ENCODE measurements around the gene BACH1.
A peak's percentile ranks its signal among the peaks of the same experiment; 100 is the strongest.

The BACH1 gene

DNA sequence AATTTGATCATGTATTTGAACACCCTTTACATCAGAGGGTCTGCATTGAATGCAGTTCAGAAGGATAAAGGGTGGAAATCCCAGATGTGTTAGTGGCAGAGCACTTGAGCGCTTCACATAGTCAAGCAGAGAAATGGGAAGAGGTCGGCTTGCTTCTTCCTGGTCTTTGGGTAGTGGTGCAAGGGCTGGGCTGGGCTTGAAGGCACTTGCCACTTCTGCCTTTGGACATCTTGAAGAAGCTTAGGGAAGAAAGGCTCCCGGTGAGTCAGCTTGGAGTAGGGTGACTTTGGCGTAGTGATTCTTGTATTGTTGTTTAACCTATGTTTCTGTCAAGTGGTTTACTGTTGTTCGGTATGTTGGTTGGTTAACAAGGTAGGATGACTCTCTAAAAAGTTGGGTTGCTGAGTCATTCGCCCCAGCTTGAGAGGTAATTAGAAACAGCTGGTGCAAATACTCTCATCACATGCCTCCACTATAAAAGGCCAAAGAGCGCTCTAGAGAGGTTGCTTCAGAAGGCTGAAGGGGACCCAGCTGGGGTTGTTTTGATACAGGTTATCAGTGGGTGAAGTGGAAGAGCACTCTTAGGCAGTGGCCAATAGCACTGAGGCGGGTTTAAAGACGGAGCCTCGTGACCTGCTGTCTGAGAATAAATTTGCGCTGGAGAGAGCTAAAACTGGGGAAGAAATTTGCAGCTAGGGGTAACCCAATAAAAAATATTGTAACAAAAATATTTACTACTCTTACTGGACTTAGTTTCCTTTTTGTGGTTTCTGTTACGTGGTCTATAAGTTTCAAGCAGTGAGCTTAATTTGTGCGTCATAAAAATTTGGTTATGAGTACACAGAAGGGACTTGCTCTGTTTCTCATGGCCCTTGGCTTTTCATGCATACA lies 1.4 kb downstream of the BACH1 start:
- Histone ChIP-seq H3K9me3 (no peaks in the 10 kb centered on the region), H3K4me1 (ENCODE audit: control insufficient read depth in 1 of 2, insufficient read depth in 1 of 2, low read depth in 1 of 2, low read length in 1 of 2) (peaks cover 67 to 68% of the 10 kb centered on the region in 2 experiments), H3K36me3 (no peaks in the 10 kb centered on the region), H3K27ac (peak overlapping the region; percentile 100), H3K27me3 (no peaks in the 10 kb centered on the region), H3K4me3 (ENCODE audit: low read depth in 1 of 2, low read length in 1 of 2) (peak overlapping the region; percentile 92 to 97)
- TF ChIP-seq, protein P1, sequence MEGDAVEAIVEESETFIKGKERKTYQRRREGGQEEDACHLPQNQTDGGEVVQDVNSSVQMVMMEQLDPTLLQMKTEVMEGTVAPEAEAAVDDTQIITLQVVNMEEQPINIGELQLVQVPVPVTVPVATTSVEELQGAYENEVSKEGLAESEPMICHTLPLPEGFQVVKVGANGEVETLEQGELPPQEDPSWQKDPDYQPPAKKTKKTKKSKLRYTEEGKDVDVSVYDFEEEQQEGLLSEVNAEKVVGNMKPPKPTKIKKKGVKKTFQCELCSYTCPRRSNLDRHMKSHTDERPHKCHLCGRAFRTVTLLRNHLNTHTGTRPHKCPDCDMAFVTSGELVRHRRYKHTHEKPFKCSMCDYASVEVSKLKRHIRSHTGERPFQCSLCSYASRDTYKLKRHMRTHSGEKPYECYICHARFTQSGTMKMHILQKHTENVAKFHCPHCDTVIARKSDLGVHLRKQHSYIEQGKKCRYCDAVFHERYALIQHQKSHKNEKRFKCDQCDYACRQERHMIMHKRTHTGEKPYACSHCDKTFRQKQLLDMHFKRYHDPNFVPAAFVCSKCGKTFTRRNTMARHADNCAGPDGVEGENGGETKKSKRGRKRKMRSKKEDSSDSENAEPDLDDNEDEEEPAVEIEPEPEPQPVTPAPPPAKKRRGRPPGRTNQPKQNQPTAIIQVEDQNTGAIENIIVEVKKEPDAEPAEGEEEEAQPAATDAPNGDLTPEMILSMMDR (IDR thresholded peaks at IDR 0.05), result no peak

DNA sequence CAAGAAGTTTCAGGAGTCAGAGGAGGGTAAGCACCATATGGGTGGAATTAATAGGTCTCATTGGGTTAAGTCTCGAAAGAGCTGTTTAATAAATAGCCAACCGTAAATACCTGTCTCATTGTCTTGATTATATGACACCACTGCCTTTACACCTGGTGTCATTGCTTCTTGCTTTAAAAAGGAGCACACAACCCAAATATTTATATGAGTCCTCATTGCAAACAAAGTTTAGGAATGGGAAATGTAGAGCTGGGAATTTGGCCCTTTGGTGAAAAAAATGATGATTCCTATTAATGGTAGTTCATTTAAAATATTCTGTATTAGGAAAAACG lies 2.1 kb downstream of the BACH1 start:
- H3K9me3 ChIP-seq, result no peaks in the 10 kb centered on the region
- H3K36me3 ChIP-seq, result peaks cover 3% of the 10 kb centered on the region
- no peaks in the 10 kb centered on the region for H3K27me3 ChIP-seq
- H3K27ac ChIP-seq, result peak overlapping the region; percentile 100
- peak overlapping the region; percentile 92 to 97 for H3K4me3 ChIP-seq (ENCODE audit: low read depth in 1 of 2, low read length in 1 of 2)
- TF ChIP-seq, protein P1 (IDR thresholded peaks at IDR 0.05), result no peak
- peaks cover 73 to 74% of the 10 kb centered on the region in 2 experiments for H3K4me1 ChIP-seq (ENCODE audit: control insufficient read depth in 1 of 2, insufficient read depth in 1 of 2, low read depth in 1 of 2, low read length in 1 of 2)

DNA sequence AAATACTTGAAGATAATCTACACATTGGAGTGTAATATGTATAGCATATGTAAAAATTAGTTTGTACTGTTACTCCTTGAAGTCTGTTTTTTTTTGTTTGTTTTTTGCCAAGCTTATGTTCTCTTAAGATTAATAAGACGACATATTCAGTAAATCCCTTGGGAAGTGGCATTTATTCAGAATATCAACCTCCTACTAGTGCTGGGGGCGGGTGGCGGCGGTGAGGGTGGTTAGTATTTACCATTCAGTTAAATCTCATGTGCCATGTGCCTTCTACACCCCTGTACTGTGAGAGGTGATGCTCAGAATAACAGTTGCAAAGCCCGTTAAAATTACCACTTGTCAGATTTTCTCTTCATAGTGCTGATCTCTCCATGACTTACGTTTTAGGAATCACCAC lies 3.0 kb downstream of the BACH1 start:
- peak overlapping the region; percentile 100 for H3K27ac ChIP-seq
- no peaks in the 10 kb centered on the region for H3K27me3 ChIP-seq
- peaks cover 82 to 83% of the 10 kb centered on the region in 2 experiments for H3K4me1 ChIP-seq (ENCODE audit: control insufficient read depth in 1 of 2, insufficient read depth in 1 of 2, low read depth in 1 of 2, low read length in 1 of 2)
- no peaks in the 10 kb centered on the region for H3K9me3 ChIP-seq
- TF ChIP-seq, protein P1 (IDR thresholded peaks at IDR 0.05), result no peak
- peak overlapping the region in 1 of 2 experiments; percentile 92 for H3K4me3 ChIP-seq (ENCODE audit: low read depth in 1 of 2, low read length in 1 of 2)
- H3K36me3 ChIP-seq, result peaks cover 8% of the 10 kb centered on the region

DNA sequence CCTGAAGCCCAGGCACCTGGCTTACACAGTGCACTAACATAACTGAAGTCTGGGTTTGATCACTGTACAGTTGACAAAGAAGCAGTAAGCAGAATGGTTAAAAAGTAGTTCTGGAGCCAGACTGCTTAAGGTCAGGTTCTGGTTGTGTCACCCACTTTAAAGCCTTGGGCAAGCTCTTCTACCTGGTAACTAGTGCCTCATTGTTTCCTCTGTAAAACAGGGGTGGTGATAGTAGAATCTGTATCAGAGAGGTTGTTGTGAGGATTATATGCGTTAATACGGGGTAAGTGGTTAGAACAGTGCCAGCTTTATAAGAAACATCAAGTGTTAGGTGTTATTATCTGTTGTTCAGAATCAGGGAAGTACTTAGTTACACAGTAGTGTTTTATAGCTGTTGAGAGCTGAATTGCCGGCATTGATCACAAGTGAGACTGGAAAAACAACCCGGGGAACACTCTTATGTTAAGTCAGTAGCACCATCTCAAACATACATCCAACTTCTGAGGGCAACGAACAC lies 3.7 kb downstream of the BACH1 start:
- peak overlapping the region; percentile 100 for H3K27ac ChIP-seq
- TF ChIP-seq, protein P1 (IDR thresholded peaks at IDR 0.05), result no peak
- peak overlapping the region in 1 of 2 experiments; percentile 92 for H3K4me3 ChIP-seq (ENCODE audit: low read depth in 1 of 2, low read length in 1 of 2)

DNA sequence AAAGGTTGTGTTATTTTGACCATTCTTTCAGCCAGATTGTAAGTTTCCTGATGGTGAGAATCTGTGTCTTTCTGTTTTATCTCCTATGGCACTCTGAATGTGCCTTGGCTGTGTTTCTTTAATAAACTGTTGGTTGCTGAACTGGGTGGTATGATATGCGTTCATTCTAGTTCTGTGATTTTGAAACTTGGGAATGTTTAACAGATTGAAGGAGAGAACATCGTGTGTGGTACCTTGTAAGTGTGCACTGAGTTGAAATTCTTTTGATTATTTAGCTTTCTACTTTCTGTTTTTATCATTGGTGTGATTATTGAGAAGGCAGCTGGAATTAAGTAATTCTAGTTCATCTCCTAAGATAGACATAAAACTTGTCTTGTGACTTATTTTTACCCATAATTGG lies 4.6 kb downstream of the BACH1 start:
- no peaks in the 10 kb centered on the region for H3K27me3 ChIP-seq
- no peaks in the 10 kb centered on the region for H3K9me3 ChIP-seq
- H3K4me3 ChIP-seq (ENCODE audit: low read depth in 1 of 2, low read length in 1 of 2), result no peak overlapping the region
- TF ChIP-seq, protein P1 (IDR thresholded peaks at IDR 0.05), result no peak
- peaks cover 12% of the 10 kb centered on the region for H3K36me3 ChIP-seq
- H3K27ac ChIP-seq, result peak overlapping the region; percentile 100
- peaks cover 89 to 90% of the 10 kb centered on the region in 2 experiments for H3K4me1 ChIP-seq (ENCODE audit: control insufficient read depth in 1 of 2, insufficient read depth in 1 of 2, low read depth in 1 of 2, low read length in 1 of 2)

More for the DNA sequence above, 3.7 kb downstream of the BACH1 start:
- H3K36me3 ChIP-seq, result peaks cover 12% of the 10 kb centered on the region
- H3K27me3 ChIP-seq, result no peaks in the 10 kb centered on the region
- H3K9me3 ChIP-seq, result no peaks in the 10 kb centered on the region
- H3K4me1 ChIP-seq (ENCODE audit: control insufficient read depth in 1 of 2, insufficient read depth in 1 of 2, low read depth in 1 of 2, low read length in 1 of 2), result peaks cover 88 to 90% of the 10 kb centered on the region in 2 experiments

All from neutrophil (primary cell).